CD8-positive, alpha-beta memory T cell (primary cell): Measurements from ENCODE around the gene LHX6. TPM values are rescaled to one million over a fixed set of nuclear protein-coding genes. Genes with fewer than 3 reads are reported as not detected.

Experiments
- CTCF ChIA-PET: fragments of 350-600 bp; sonication (Branson Sonifier 250); formaldehyde crosslinking; loops from one replicate; lab custom pipeline; 2021; ENCODE audit warnings: antibody characterized with exemption; lab: Charles Lee
- POLR2A ChIA-PET: fragments of 350-600 bp; sonication (Branson Sonifier 250); formaldehyde crosslinking; loops from one replicate; lab custom pipeline; 2021; ENCODE audit warnings: antibody characterized with exemption; lab: Charles Lee
- DNase-seq, 5 donors: peaks; one replicate each; pipeline versions ENCODE4 v3.0.0 to v3.0.0-alpha.2; 2020 to 2022; ENCODE audit warnings: mixed read lengths in 1 of 5
- H3K27ac ChIP-seq: one replicate; pipeline ENCODE4 v1.7.0; 2013; ENCODE audit warnings: low read depth, mild to moderate bottlenecking, low read length, moderate library complexity
- H3K27me3 ChIP-seq: 2 replicates; pipeline ENCODE4 v1.7.0; 2013; ENCODE audit warnings: low read length, mild to moderate bottlenecking; ENCODE audit not compliant: insufficient read depth, poor library complexity, severe bottlenecking
- H3K36me3 ChIP-seq: 2 replicates; pipeline ENCODE4 v1.7.0; 2013; ENCODE audit warnings: mild to moderate bottlenecking, low read length, moderate library complexity; ENCODE audit not compliant: insufficient read depth
- H3K4me1 ChIP-seq: 2 replicates; pipeline ENCODE4 v1.7.0; 2013; ENCODE audit warnings: mild to moderate bottlenecking, low read length, moderate library complexity; ENCODE audit not compliant: insufficient read depth
- H3K4me3 ChIP-seq: 2 replicates; pipeline ENCODE4 v1.7.0; 2013; ENCODE audit warnings: mild to moderate bottlenecking, low read length
- H3K9me3 ChIP-seq: 2 replicates; pipeline ENCODE4 v1.7.0; 2013; ENCODE audit warnings: mild to moderate bottlenecking, low read length
- H3K27ac Mint-ChIP-seq, 8 donors: one replicate each; pipeline ENCODE4 v1.8.0; 2020 to 2021; ENCODE audit warnings: mixed read lengths in 8 of 8, mild to moderate bottlenecking in 6 of 8, inconsistent platforms in 3 of 8, moderate library complexity in 3 of 8
- H3K27me3 Mint-ChIP-seq, 2 donors: one replicate each; pipeline ENCODE4 v1.8.0; 2020 to 2021; ENCODE audit warnings: mixed read lengths in 2 of 2, mild to moderate bottlenecking in 1 of 2, moderate library complexity in 1 of 2
- H3K36me3 Mint-ChIP-seq, 3 donors: one replicate each; pipeline ENCODE4 v1.8.0; 2020 to 2021; ENCODE audit warnings: mixed read lengths in 3 of 3, inconsistent platforms in 1 of 3, mild to moderate bottlenecking in 1 of 3
- H3K4me1 Mint-ChIP-seq, 3 donors: one replicate each; pipeline ENCODE4 v1.8.0; 2020 to 2021; ENCODE audit warnings: mixed read lengths in 3 of 3, inconsistent platforms in 1 of 3, mild to moderate bottlenecking in 1 of 3
- H3K4me3 Mint-ChIP-seq, 7 donors: one replicate each; pipeline ENCODE4 v1.8.0; 2020 to 2021; ENCODE audit warnings: mixed read lengths in 7 of 7, mild to moderate bottlenecking in 6 of 7, moderate library complexity in 4 of 7, inconsistent platforms in 2 of 7
- H3K9me3 Mint-ChIP-seq, 5 donors: one replicate each; pipeline ENCODE4 v1.8.0; 2020 to 2022; ENCODE audit warnings: mixed read lengths in 5 of 5, mild to moderate bottlenecking in 3 of 5, moderate library complexity in 2 of 5, inconsistent platforms in 1 of 5
- polyA plus RNA-seq: library from polyadenylated mRNA; unstranded; fragments of 300-500 nt; fragmentation: Illumina TruSeq; gene quantifications from one replicate; pipeline ENCODE4 v1.2.3, GENCODE V29; 2021
- total RNA-seq, 2 experiments: library from RNA; stranded (reverse); gene quantifications; one replicate each; pipeline ENCODE4 v1.2.3, GENCODE V29; 2021

The LHX6 gene
- total and polyA plus RNA-seq, 3 experiments from 2014 or later, result not detected

GRCh38 chr9:122252796-122253195 is 24.0 kb upstream of the LHX6 start:
- no peak overlapping the region for H3K4me3 Mint-ChIP-seq
- H3K4me1 Mint-ChIP-seq, result peaks cover 23 to 33% (median 30%) of the 10 kb centered on the region in 3 donors
- Histone ChIP-seq H3K27ac (no peak overlapping the region), H3K36me3 (peaks cover 19% of the 10 kb centered on the region), H3K27me3 (no peaks in the 10 kb centered on the region), H3K9me3 (no peaks in the 10 kb centered on the region), H3K4me3 (no peak overlapping the region), H3K4me1 (no peaks in the 10 kb centered on the region)
- no peak for DNase-seq
- no peaks in the 10 kb centered on the region for H3K9me3 Mint-ChIP-seq
- ChIA-PET CTCF (no interaction called here), POLR2A (no interaction called here)
- H3K36me3 Mint-ChIP-seq, result peaks cover 0 to 77% (median 26%) of the 10 kb centered on the region in 3 donors
- no peaks in the 10 kb centered on the region for H3K27me3 Mint-ChIP-seq
- peak overlapping the region in 3 of 8 donors; percentile 21 to 85 (median 51) for H3K27ac Mint-ChIP-seq

- no peak for DNase-seq
- no peaks in the 10 kb centered on the region for H3K27me3 ChIP-seq
- H3K36me3 Mint-ChIP-seq, result peaks cover 8 to 79% (median 33%) of the 10 kb centered on the region in 3 donors
- H3K27me3 Mint-ChIP-seq, result no peaks in the 10 kb centered on the region
- peaks cover 32% of the 10 kb centered on the region for H3K36me3 ChIP-seq
- H3K27ac Mint-ChIP-seq, result peak overlapping the region in 2 of 8 donors; percentile 1 to 54
- peaks cover 17 to 27% (median 24%) of the 10 kb centered on the region in 3 donors for H3K4me1 Mint-ChIP-seq
- POLR2A ChIA-PET, result no interaction called here
- CTCF ChIA-PET, result interaction anchor here (0.9 kb wide), 1 partner anchor 15 kb away, joined by 3 read pairs; no protein-coding TSS in a partner anchor
- H3K4me1 ChIP-seq, result no peaks in the 10 kb centered on the region
- H3K4me3 Mint-ChIP-seq, result no peak overlapping the region
- no peak overlapping the region for H3K4me3 ChIP-seq
- H3K9me3 Mint-ChIP-seq, result no peaks in the 10 kb centered on the region
- no peaks in the 10 kb centered on the region for H3K9me3 ChIP-seq
- no peak overlapping the region for H3K27ac ChIP-seq
Measured at GRCh38 chr9:122251351-122251750, 22.6 kb upstream of the LHX6 start.

- Histone ChIP-seq H3K27ac (no peak overlapping the region), H3K4me3 (no peak overlapping the region), H3K9me3 (no peaks in the 10 kb centered on the region), H3K36me3 (peaks cover 44% of the 10 kb centered on the region), H3K4me1 (no peaks in the 10 kb centered on the region), H3K27me3 (no peaks in the 10 kb centered on the region)
- H3K9me3 Mint-ChIP-seq, result no peaks in the 10 kb centered on the region
- H3K4me3 Mint-ChIP-seq, result no peak overlapping the region
- H3K27ac Mint-ChIP-seq, result no peak overlapping the region
- H3K36me3 Mint-ChIP-seq, result peaks cover 13 to 80% (median 39%) of the 10 kb centered on the region in 3 donors
- ChIA-PET POLR2A (no interaction called here), CTCF (no interaction called here)
- no peak for DNase-seq
- peaks cover 7 to 13% (median 10%) of the 10 kb centered on the region in 3 donors for H3K4me1 Mint-ChIP-seq
- no peaks in the 10 kb centered on the region for H3K27me3 Mint-ChIP-seq
Measured at GRCh38 chr9:122248448-122248865, 19.7 kb upstream of the LHX6 start.

GRCh38 chr9:122246666-122247065 is 17.9 kb upstream of the LHX6 start:
- no peak for DNase-seq
- POLR2A ChIA-PET, result no interaction called here
- no peak overlapping the region for H3K4me3 ChIP-seq
- Mint-ChIP-seq H3K9me3 (no peaks in the 10 kb centered on the region), H3K27me3 (no peaks in the 10 kb centered on the region), H3K4me1 (peaks cover 0 to 4% (median 0%) of the 10 kb centered on the region in 3 donors), H3K36me3 (peaks cover 13 to 80% (median 36%) of the 10 kb centered on the region in 3 donors), H3K27ac (peak overlapping the region in 2 of 8 donors; percentile 41 to 70), H3K4me3 (no peak overlapping the region)
- CTCF ChIA-PET, result no interaction called here
- H3K27me3 ChIP-seq, result no peaks in the 10 kb centered on the region
- no peak overlapping the region for H3K27ac ChIP-seq
- peaks cover 52% of the 10 kb centered on the region for H3K36me3 ChIP-seq
- H3K9me3 ChIP-seq, result no peaks in the 10 kb centered on the region
- H3K4me1 ChIP-seq, result no peaks in the 10 kb centered on the region

GRCh38 chr9:122244349-122244748 is 15.6 kb upstream of the LHX6 start:
- no peak overlapping the region for H3K27ac ChIP-seq
- Mint-ChIP-seq H3K4me3 (no peak overlapping the region), H3K9me3 (no peaks in the 10 kb centered on the region), H3K27ac (peak overlapping the region in 1 of 8 donors; percentile 50), H3K36me3 (peaks cover 13 to 82% (median 36%) of the 10 kb centered on the region in 3 donors), H3K4me1 (no peaks in the 10 kb centered on the region), H3K27me3 (no peaks in the 10 kb centered on the region)
- CTCF ChIA-PET, result no interaction called here
- no peak for DNase-seq
- no peaks in the 10 kb centered on the region for H3K4me1 ChIP-seq
- H3K9me3 ChIP-seq, result no peaks in the 10 kb centered on the region
- H3K36me3 ChIP-seq, result peaks cover 48% of the 10 kb centered on the region
- H3K27me3 ChIP-seq, result no peaks in the 10 kb centered on the region
- POLR2A ChIA-PET, result no interaction called here
- H3K4me3 ChIP-seq, result no peak overlapping the region

- Mint-ChIP-seq H3K27ac (peak overlapping the region in 1 of 8 donors; percentile 24), H3K4me3 (no peak overlapping the region), H3K27me3 (no peaks in the 10 kb centered on the region), H3K4me1 (no peaks in the 10 kb centered on the region), H3K36me3 (peaks cover under 1 to 59% (median 23%) of the 10 kb centered on the region in 3 donors), H3K9me3 (no peaks in the 10 kb centered on the region)
- Histone ChIP-seq H3K36me3 (peaks cover 20% of the 10 kb centered on the region), H3K27me3 (no peaks in the 10 kb centered on the region), H3K9me3 (no peaks in the 10 kb centered on the region), H3K27ac (no peak overlapping the region), H3K4me1 (no peaks in the 10 kb centered on the region), H3K4me3 (no peak overlapping the region)
- no peak for DNase-seq
- ChIA-PET CTCF (no interaction called here), POLR2A (no interaction called here)
Measured at GRCh38 chr9:122239722-122240121, 11.0 kb upstream of the LHX6 start.

GRCh38 chr9:122236681-122237080 is 7.9 kb upstream of the LHX6 start:
- no peaks in the 10 kb centered on the region for H3K9me3 ChIP-seq
- Mint-ChIP-seq H3K4me1 (no peaks in the 10 kb centered on the region), H3K27me3 (peaks cover 0 to 7% of the 10 kb centered on the region in 2 donors), H3K4me3 (no peak overlapping the region), H3K9me3 (no peaks in the 10 kb centered on the region), H3K27ac (no peak overlapping the region), H3K36me3 (peaks cover 0 to 30% (median 13%) of the 10 kb centered on the region in 3 donors)
- no peaks in the 10 kb centered on the region for H3K27me3 ChIP-seq
- POLR2A ChIA-PET, result no interaction called here
- no peak overlapping the region for H3K4me3 ChIP-seq
- no peak overlapping the region for H3K27ac ChIP-seq
- peaks cover 2% of the 10 kb centered on the region for H3K36me3 ChIP-seq
- H3K4me1 ChIP-seq, result no peaks in the 10 kb centered on the region
- CTCF ChIA-PET, result no interaction called here
- no peak for DNase-seq

GRCh38 chr9:122234022-122234748 is 5.4 kb upstream of the LHX6 start:
- H3K27ac ChIP-seq, result no peak overlapping the region
- POLR2A ChIA-PET, result no interaction called here
- Mint-ChIP-seq H3K27me3 (peaks cover 0 to 10% of the 10 kb centered on the region in 2 donors), H3K4me3 (no peak overlapping the region), H3K36me3 (peaks cover 0 to 8% (median 2%) of the 10 kb centered on the region in 3 donors), H3K4me1 (no peaks in the 10 kb centered on the region), H3K9me3 (no peaks in the 10 kb centered on the region), H3K27ac (no peak overlapping the region)
- no peaks in the 10 kb centered on the region for H3K9me3 ChIP-seq
- no peak overlapping the region for H3K4me3 ChIP-seq
- H3K27me3 ChIP-seq, result peaks cover 17% of the 10 kb centered on the region
- H3K36me3 ChIP-seq, result no peaks in the 10 kb centered on the region
- DNase-seq, result no peak
- no peaks in the 10 kb centered on the region for H3K4me1 ChIP-seq
- CTCF ChIA-PET, result no interaction called here
